Colonic mucosa (tissue), 4 donors: ENCODE data around the gene FOXO3B. TPM values are rescaled to one million over a fixed set of nuclear protein-coding genes. Genes with fewer than 3 reads are reported as not detected.
"Not testable (repeated sequence)": the region's sequence is repeated elsewhere in the genome, so short reads cannot be mapped to it uniquely, and the experiment has no call there.

Source experiments
- DNase-seq: peaks from one replicate; pipeline ENCODE4 v3.0.0-alpha.2; 2020
- H3K27ac ChIP-seq: fragments of 200-600 bp; one replicate; pipeline ENCODE4 v1.8.0; 2021
- H3K27me3 ChIP-seq: fragments of 200-600 bp; one replicate; pipeline ENCODE4 v1.8.0; 2021
- H3K36me3 ChIP-seq: fragments of 200-600 bp; one replicate; pipeline ENCODE4 v1.8.0; 2021
- H3K4me1 ChIP-seq: fragments of 200-600 bp; one replicate; pipeline ENCODE4 v1.8.0; 2021; ENCODE audit warnings: mild to moderate bottlenecking
- H3K4me3 ChIP-seq: fragments of 200-600 bp; one replicate; pipeline ENCODE4 v1.8.0; 2021
- H3K9ac ChIP-seq, 2 donors: one replicate each; pipeline ENCODE4 v1.7.0; 2013; ENCODE audit warnings: control low read depth in 2 of 2, low read depth in 2 of 2, low read length in 2 of 2
- H3K9me3 ChIP-seq: fragments of 200-600 bp; one replicate; pipeline ENCODE4 v1.8.0; 2021
- intact Hi-C: fragments of 100-400 bp; cut with DNase I; formaldehyde crosslinking; loops from one replicate; pipeline ENCODE4 v1.14.1; 2022
- total RNA-seq, 2 donors: library from RNA; stranded (reverse); fragmentation: NEBNext Ultra II Directional in 1 of 2; extraction: Animal tissue kit (Norgen Biotek cat#: 25700) in 1 of 2; gene quantifications; one replicate each; pipeline ENCODE4 v1.2.1, GENCODE V29; 2021
- donor health status: healthy.
- donor health status: DM: no; HTN: no; CAD: no.
- donor health status: DM: no; HTN: no; CAD: no.

FOXO3B gene
- total RNA-seq, 2 donors from 2014 or later = 3.0 TPM

DNA sequence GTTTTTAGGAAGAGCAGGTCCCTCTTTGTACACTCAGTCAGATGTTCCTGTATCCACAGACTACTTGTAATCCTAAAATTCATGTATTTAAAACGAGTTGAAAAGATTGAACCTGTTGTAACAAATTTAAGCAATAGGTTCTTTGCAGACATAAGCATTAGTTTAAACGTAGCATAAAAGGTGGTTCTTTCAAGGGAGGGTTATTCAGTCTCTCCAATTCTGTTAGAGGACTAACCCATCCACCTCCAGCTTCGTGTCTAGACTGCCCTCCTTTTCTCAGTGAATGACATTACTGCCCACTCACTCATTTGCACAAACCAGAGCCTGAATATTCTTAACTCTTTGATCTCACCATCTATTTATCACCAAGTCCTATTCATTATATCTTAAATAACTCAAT is 554 bp upstream of the FOXO3B start:
- H3K36me3 ChIP-seq, intact Hi-C loops, H3K4me1 ChIP-seq, H3K9me3 ChIP-seq, DNase-seq, H3K27me3 ChIP-seq, H3K9ac ChIP-seq, H3K27ac ChIP-seq: not testable (repeated sequence)
- H3K4me3 ChIP-seq = peak overlapping the region; percentile 53

DNA sequence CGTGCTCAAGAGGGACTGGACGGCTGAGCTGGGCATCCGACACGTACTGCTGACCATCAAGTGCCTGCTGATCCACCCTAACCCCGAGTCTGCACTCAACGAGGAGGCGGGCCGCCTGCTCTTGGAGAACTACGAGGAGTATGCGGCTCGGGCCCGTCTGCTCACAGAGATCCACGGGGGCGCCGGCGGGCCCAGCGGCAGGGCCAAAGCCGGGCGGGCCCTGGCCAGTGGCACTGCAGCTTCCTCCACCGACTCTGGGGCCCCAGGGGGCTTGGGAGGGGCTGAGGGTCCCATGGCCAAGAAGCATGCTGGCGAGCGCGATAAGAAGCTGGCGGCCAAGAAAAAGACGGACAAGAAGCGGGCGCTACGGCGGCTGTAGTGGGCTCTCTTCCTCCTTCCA is 4.7 kb downstream of the FOXO3B start:
- not testable (repeated sequence) for DNase-seq

DNA sequence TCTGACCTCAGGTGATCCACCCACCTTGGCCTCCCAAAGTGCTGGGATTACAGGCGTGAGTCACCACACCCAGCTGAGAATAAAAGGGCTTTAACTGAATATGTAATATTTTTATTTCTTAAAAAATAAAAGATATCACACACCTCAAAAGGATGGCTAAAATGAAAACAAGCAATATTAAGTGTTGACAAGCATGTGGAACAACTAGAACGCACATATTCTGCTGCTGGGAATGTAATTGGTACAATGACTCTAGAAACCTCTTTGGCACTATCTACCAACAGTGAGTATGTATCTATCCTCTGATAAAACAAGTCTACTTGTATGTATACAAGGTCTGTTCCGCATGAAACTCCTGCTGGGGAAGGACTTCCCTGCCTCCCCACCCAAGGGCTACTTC is 5.2 kb downstream of the FOXO3B start:
- DNase-seq, intact Hi-C loops: not testable (repeated sequence)

More for the DNA sequence above, 4.7 kb downstream of the FOXO3B start:
- H3K27ac ChIP-seq, H3K4me1 ChIP-seq, H3K36me3 ChIP-seq, H3K4me3 ChIP-seq, H3K9ac ChIP-seq, H3K27me3 ChIP-seq, intact Hi-C loops, H3K9me3 ChIP-seq: not testable (repeated sequence)

DNA sequence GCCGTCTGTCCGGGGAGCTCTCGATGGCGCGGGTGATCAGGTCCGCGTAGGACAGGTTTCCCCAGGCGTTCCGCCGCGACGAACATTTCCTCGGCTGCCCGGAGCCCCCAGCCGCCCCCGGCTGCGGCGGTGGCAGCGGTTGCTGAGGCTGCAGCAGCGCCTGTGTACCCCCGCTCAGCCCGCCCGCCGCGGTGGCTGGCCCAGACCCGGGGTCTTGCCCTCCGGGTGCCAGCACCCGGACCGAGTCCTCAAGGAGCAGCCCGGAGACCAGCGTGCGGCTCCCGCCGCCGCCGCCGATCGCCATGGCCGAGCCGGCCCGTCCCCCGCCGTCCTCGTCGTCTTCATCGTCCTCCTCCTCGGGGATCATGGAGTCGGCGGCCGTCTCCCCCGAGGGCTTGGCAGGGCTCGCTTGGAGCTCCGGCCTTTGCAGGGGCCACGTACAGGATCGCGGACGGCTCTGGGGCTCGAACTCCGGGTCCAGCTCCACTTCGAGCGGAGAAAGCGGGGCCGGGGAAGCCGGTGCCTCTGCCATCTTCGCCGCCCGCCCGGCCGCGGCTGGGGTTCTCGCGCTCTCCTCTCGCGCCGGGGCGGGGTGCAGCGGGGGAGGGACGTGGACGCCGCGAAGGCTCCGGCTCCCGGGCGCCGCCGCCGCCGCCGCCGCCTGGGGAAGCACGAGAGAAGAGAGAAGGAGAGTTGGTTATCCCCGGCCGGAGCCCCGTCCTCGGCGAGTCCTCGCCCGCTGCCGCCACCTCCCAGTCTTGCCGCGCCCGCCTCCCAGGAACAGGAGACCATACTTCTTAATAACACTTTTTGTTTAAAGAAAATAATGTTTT is 9.5 kb downstream of the FOXO3B start:
- H3K4me1 ChIP-seq, H3K4me3 ChIP-seq, DNase-seq, H3K27ac ChIP-seq, H3K9me3 ChIP-seq, H3K36me3 ChIP-seq, H3K27me3 ChIP-seq, intact Hi-C loops, H3K9ac ChIP-seq: not testable (repeated sequence)

More for the DNA sequence above, 5.2 kb downstream of the FOXO3B start:
- not testable (repeated sequence) for H3K27me3 ChIP-seq, H3K36me3 ChIP-seq, H3K4me3 ChIP-seq, H3K9ac ChIP-seq, H3K4me1 ChIP-seq, H3K9me3 ChIP-seq, H3K27ac ChIP-seq

DNA sequence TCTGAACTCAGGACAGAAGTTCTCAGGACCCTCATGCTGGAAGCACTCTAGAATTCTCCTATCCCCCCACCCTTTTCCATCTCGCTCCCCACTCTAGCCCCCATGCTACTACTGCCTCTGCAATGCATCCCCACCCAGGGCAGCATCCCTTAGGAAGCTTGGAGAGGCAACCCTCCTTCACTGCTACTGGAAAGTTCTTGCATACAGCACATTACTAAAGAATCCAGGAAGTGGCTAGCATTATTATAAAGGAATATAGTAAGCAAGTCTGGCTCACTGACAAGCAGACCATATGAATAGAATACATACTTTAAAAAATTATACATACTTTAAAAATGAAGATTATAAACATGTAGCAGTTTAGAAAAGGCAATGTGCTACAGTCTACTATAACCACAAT is 13.5 kb downstream of the FOXO3B start:
- H3K4me1 ChIP-seq, H3K4me3 ChIP-seq, H3K27ac ChIP-seq, H3K9me3 ChIP-seq, DNase-seq, intact Hi-C loops, H3K36me3 ChIP-seq, H3K9ac ChIP-seq, H3K27me3 ChIP-seq: not testable (repeated sequence)

DNA sequence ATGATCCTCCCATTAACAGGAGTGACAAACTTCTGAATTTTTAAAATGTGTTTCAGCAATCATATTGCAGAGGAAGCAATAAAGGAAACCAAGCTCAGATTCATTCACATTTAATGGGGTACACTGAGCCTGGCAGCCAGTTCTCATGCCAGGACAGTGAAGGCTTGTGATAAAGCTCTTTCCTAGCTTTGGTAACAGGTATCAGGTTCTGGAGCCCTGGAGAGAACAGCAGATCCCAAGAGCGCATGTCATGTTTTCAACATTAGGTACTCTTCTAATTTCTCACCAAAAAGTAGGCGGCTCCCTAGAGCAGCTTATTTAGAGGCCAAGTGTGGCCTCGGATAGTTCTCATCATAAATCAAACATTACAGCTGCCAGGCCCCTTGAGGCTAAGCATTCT is 14.6 kb downstream of the FOXO3B start:
- H3K36me3 ChIP-seq, DNase-seq, H3K9me3 ChIP-seq, H3K9ac ChIP-seq, intact Hi-C loops, H3K27me3 ChIP-seq, H3K4me3 ChIP-seq, H3K27ac ChIP-seq, H3K4me1 ChIP-seq: not testable (repeated sequence)

DNA sequence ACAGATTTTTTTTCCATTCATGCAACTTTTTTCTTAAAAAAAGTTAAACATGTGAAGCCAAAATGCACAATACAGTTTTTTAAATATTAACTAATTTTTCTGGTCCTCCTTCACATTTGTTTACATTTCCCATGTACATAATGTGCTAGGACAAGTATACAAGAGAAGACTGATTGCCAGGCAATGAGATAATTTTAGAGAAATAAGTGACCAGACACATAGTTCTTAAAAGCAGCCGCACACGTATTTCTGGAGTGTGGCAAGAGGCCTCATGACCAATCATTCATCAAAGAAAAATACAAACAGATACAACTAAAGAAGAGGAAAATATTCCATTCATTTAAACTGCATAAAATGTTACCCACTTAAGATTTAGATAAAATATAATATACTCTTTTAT is 15.8 kb downstream of the FOXO3B start:
- H3K4me3 ChIP-seq, H3K9me3 ChIP-seq: not testable (repeated sequence)

DNA sequence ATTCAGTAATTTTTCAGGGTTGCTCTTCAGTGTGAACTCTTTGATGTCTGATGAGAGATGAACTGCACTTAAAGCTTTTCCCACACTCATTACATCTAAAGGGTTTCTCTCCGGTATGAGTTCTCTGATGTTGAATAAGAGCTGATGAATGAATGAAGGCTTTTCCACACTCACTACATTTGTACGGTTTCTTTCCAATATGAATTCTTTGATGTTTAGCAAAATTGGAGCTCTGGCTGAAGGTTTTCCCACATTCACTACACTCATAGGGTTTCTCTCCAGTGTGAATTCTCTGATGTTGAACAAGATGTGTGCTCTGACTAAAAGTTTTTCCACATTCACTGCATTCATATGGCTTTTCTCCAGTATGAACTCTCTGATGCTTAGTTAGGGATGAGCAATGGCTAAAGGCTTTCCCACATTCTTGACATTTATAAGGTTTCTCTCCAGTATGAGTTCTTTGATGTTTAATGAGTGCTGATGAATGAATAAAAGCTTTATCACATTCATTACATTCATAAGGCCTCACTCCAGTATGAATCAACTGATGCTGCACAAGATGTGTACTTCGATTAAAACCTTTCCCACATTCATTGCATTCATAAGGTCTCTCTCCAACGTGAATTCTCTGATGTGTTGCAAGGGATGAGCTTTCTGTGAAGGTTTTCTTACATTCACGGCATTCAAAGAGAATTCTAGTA is 20.0 kb downstream of the FOXO3B start:
- H3K36me3 ChIP-seq, intact Hi-C loops, DNase-seq, H3K27ac ChIP-seq, H3K9ac ChIP-seq, H3K9me3 ChIP-seq, H3K4me1 ChIP-seq, H3K4me3 ChIP-seq, H3K27me3 ChIP-seq: not testable (repeated sequence)

More for the DNA sequence above, 15.8 kb downstream of the FOXO3B start:
- H3K36me3 ChIP-seq, H3K4me1 ChIP-seq, H3K27me3 ChIP-seq, H3K9ac ChIP-seq, H3K27ac ChIP-seq, DNase-seq, intact Hi-C loops: not testable (repeated sequence)

DNA sequence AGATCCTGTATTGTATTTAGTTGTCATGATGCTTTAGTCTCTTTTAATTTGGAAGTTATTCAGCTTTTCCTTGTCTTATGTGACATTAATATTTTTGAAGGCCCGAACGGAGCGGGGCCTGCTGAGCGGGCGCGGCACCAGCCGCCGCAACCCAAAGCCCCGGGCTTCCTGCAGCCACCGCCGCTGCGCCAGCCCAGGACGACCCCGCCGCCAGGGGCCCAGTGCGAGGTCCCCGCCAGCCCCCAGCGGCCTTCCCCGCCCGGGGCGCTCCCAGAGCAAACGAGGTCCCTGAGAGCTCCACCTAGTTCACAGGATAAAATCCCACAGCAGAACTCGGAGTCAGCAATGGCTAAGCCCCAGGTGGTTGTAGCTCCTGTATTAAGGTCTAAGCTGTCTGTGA is 32.0 kb downstream of the FOXO3B start:
- H3K4me3 ChIP-seq, H3K9me3 ChIP-seq, H3K36me3 ChIP-seq, intact Hi-C loops, H3K27ac ChIP-seq, H3K9ac ChIP-seq, H3K27me3 ChIP-seq, H3K4me1 ChIP-seq, DNase-seq: not testable (repeated sequence)

DNA sequence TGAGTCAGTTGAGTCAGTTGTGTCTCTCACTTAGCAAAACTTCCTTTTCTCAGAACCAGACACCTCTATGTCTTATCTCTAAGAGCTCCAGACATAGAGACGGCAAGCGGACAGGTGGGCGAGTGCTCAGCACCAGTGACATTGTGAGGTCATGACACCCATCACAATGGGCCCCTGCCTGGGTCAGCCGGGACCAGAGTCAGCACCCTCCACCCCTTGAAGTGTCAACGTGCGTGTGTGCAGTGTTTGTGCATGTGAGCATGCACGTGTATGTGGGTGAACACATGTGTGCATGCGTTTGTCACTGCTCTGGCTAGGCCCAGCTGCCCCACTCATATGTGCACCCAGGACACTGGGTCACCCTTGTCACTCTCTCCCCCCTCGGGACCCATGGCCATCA is 37.8 kb downstream of the FOXO3B start, which contains the start of gene TBC1D28:
Gene TBC1D28 (minus strand): TSS at position 101 of the 400 bp plus-strand sequence. CDS start 3,039 bp downstream, outside the sequence.
- H3K4me1 ChIP-seq, DNase-seq, H3K36me3 ChIP-seq, H3K4me3 ChIP-seq, H3K27me3 ChIP-seq, H3K27ac ChIP-seq, intact Hi-C loops, H3K9ac ChIP-seq, H3K9me3 ChIP-seq: not testable (repeated sequence)

DNA sequence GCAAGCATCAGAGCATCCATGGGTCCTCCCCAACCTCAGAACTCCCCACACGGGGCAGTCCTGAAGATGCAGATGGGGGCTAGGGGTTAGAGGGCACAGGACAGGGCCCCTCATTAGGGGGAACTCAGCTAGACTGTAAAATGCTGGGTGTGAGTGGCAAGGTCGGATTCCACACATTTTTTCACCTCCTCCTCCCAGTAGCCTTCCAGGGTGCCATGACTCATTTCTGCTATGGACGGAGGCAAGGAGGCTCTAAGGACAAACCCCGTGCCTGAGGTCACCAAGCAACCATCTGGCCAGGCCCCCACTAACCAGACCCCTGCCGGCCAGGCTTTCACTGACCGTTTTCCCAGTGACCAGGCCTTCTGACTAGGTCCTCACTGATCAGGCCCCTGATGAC is 39.0 kb downstream of the FOXO3B start:
- H3K27me3 ChIP-seq, H3K27ac ChIP-seq, H3K36me3 ChIP-seq, DNase-seq, H3K9me3 ChIP-seq, H3K4me1 ChIP-seq, H3K9ac ChIP-seq, intact Hi-C loops, H3K4me3 ChIP-seq: not testable (repeated sequence)

DNA sequence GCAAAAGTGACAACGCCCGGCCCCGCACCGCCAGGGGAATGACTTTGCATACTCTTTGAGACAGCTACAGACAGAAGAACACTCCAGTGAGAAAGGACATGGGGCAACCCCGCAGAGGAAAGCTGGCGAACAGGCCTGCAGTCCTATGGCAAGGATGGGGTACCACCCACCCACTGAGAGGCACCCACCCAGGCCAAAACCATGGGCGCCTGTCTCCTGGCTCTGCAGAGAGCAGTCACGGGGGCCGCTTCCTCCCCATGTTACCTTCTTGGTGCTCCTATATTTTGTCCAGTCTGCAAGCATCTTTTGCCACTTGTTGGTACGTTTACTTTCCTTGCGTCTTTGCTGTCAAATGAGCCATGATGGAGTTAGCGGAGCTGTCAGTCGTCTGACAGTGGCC is 43.8 kb downstream of the FOXO3B start:
- H3K36me3 ChIP-seq, H3K27me3 ChIP-seq, DNase-seq, H3K9me3 ChIP-seq, H3K4me3 ChIP-seq, H3K27ac ChIP-seq, H3K4me1 ChIP-seq, intact Hi-C loops, H3K9ac ChIP-seq: not testable (repeated sequence)

DNA sequence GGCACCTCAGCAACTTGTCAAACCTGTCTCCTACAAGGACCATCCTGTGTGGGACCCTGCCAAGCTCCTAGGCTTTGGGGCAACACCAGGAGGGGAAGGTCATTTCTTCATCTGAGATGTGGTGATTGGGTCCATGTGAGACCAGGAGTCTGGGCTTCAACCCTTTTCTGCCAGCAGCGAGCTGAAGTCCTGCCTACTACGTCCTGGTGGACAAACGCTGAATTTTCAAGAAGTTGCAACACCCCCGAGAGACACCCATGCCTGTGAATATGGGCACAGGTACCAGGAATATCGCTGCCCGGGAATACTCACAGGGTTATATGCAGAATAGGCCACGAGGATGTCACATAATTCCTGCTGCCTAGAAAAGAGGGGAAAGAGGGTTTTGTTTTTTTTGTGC is 45.9 kb downstream of the FOXO3B start:
- H3K4me3 ChIP-seq, H3K27ac ChIP-seq, H3K27me3 ChIP-seq, DNase-seq, H3K36me3 ChIP-seq, intact Hi-C loops, H3K4me1 ChIP-seq, H3K9me3 ChIP-seq, H3K9ac ChIP-seq: not testable (repeated sequence)
